IMR-90 (cell line): ENCODE measurements around the gene CD99. TPM values are rescaled to one million over a fixed set of nuclear protein-coding genes. Genes with fewer than 3 reads are reported as not detected.
A peak's percentile ranks its signal among the peaks of the same experiment; 100 is the strongest.

Experiments used
- ATAC-seq: fragments of 200-7000 bp; cut with Tn5 transposase; 2 replicates; pipeline ENCODE4 v1.9.1; 2020; ENCODE audit warnings: low read depth, mild to moderate bottlenecking, moderate library complexity
- BruUV-seq: library from RNA; stranded (reverse); fragments of 400-500 nt; replicated peaks from 2 replicates; lab custom pipeline; 2021; lab: Mats Ljungman, UMichigan
- CTCF ChIA-PET: fragments of 300-600 bp; formaldehyde crosslinking; extraction: SDS; loops from one replicate; lab custom pipeline; 2021; ENCODE audit warnings: antibody characterized with exemption; lab: Yijun Ruan, JAX
- POLR2A ChIA-PET: fragments of 300-600 bp; sonication (Branson Sonifier 250); formaldehyde crosslinking; loops from one replicate; lab custom pipeline; 2022; ENCODE audit warnings: antibody characterized with exemption; ENCODE audit not compliant: unreplicated experiment; lab: Charles Lee
- DNase-seq: peaks from one replicate; pipeline ENCODE4 v3.0.0; 2013
- H2AFZ ChIP-seq: replicated peaks from 2 replicates; pipeline ENCODE3; 2013; ENCODE audit warnings: low read length, mild to moderate bottlenecking; ENCODE audit not compliant: poor library complexity
- H2AK5ac ChIP-seq: 2 replicates; pipeline ENCODE4 v1.6.1; 2013; ENCODE audit warnings: low read depth, low read length, inconsistent platforms
- H2AK9ac ChIP-seq: replicated peaks from 2 replicates; pipeline ENCODE3; 2013; ENCODE audit warnings: mild to moderate bottlenecking, low read depth, low read length, moderate library complexity; ENCODE audit not compliant: poor library complexity
- H2BK120ac ChIP-seq: 2 replicates; pipeline ENCODE4 v1.6.1; 2013; ENCODE audit warnings: low read depth, low read length, inconsistent platforms
- H2BK15ac ChIP-seq: 3 replicates; pipeline ENCODE4 v1.6.1; 2013; ENCODE audit warnings: low read depth, low read length, inconsistent platforms
- H2BK20ac ChIP-seq: 2 replicates; pipeline ENCODE4 v1.6.1; 2013; ENCODE audit warnings: low read depth, mild to moderate bottlenecking, inconsistent platforms, low read length, moderate library complexity
- H2BK5ac ChIP-seq: 2 replicates; pipeline ENCODE4 v1.6.1; 2013; ENCODE audit warnings: mild to moderate bottlenecking, low read depth, low read length, inconsistent platforms; ENCODE audit not compliant: poor library complexity, severe bottlenecking
- H3K14ac ChIP-seq: replicated peaks from 2 replicates; pipeline ENCODE4 v1.6.1; 2013; ENCODE audit warnings: low read depth, low read length, inconsistent platforms
- H3K18ac ChIP-seq: 2 replicates; pipeline ENCODE4 v1.6.1; 2013; ENCODE audit warnings: low read depth, low read length, control low read depth
- H3K23ac ChIP-seq: 2 replicates; pipeline ENCODE4 v1.6.1; 2013; ENCODE audit warnings: low read depth, low read length, inconsistent platforms
- H3K27ac ChIP-seq: 2 replicates; pipeline ENCODE4 v1.5.1; 2013; ENCODE audit warnings: mild to moderate bottlenecking, control low read depth, low read length; ENCODE audit not compliant: insufficient read depth
- H3K27me3 ChIP-seq: 2 replicates; pipeline ENCODE4 v1.6.1; 2013; ENCODE audit warnings: low read length; ENCODE audit not compliant: control insufficient read depth, insufficient read depth
- H3K36me3 ChIP-seq: 2 replicates; pipeline ENCODE4 v1.6.1; 2013; ENCODE audit warnings: low read length, mixed read lengths; ENCODE audit not compliant: control insufficient read depth, insufficient read depth
- H3K4ac ChIP-seq: 2 replicates; pipeline ENCODE4 v1.6.1; 2013; ENCODE audit warnings: low read depth, low read length, inconsistent platforms
- H3K4me1 ChIP-seq: 2 replicates; pipeline ENCODE4 v1.6.1; 2013; ENCODE audit warnings: low read length, mixed read lengths; ENCODE audit not compliant: control insufficient read depth, insufficient read depth
- H3K4me2 ChIP-seq: 2 replicates; pipeline ENCODE4 v1.6.1; 2013; ENCODE audit warnings: low read depth, mild to moderate bottlenecking, control low read depth, low read length, moderate library complexity
- H3K4me3 ChIP-seq: 2 replicates; pipeline ENCODE4 v1.5.1; 2013; ENCODE audit warnings: low read depth, mild to moderate bottlenecking, control low read depth, low read length, moderate library complexity; ENCODE audit not compliant: insufficient read depth
- H3K56ac ChIP-seq: 2 replicates; pipeline ENCODE4 v1.6.1; 2013; ENCODE audit warnings: low read length, inconsistent platforms; ENCODE audit not compliant: insufficient read depth; ENCODE audit errors: extremely low read depth
- H3K79me1 ChIP-seq, 2 experiments: 2 replicates each; pipeline ENCODE4 v1.6.1; 2013; ENCODE audit warnings: low read length in 2 of 2, inconsistent platforms in 1 of 2, low read depth in 1 of 2
- H3K9ac ChIP-seq: 2 replicates; pipeline ENCODE4 v1.6.1; 2013; ENCODE audit warnings: low read depth, low read length, control low read depth
- H3K9me1 ChIP-seq: 2 replicates; pipeline ENCODE4 v1.6.1; 2013; ENCODE audit warnings: low read length, inconsistent platforms; ENCODE audit not compliant: insufficient read depth
- H3K9me3 ChIP-seq: 2 replicates; pipeline ENCODE4 v1.6.1; 2013; ENCODE audit warnings: low read length; ENCODE audit not compliant: control insufficient read depth, insufficient read depth
- H4K20me1 ChIP-seq: 2 replicates; pipeline ENCODE4 v1.6.1; 2013; ENCODE audit warnings: low read length, inconsistent platforms; ENCODE audit not compliant: insufficient read depth
- H4K5ac ChIP-seq: 2 replicates; pipeline ENCODE4 v1.6.1; 2013; ENCODE audit warnings: mild to moderate bottlenecking, low read depth, low read length, control low read depth
- H4K8ac ChIP-seq, 2 experiments: 2 replicates each; pipeline ENCODE4 v1.6.1; 2013; ENCODE audit warnings: low read depth in 2 of 2, low read length in 2 of 2, control low read depth in 1 of 2, inconsistent platforms in 1 of 2
- H4K91ac ChIP-seq: 2 replicates; pipeline ENCODE4 v1.6.1; 2013; ENCODE audit warnings: low read depth, low read length, inconsistent platforms; ENCODE audit not compliant: insufficient read depth
- CTCF ChIP-seq: conservative IDR thresholded peaks from 2 replicates; pipeline ENCODE4 v1.5.1; 2012; ENCODE audit warnings: mild to moderate bottlenecking, low read depth, low read length, improper control_type of control experiment
- ELK1 ChIP-seq: fragments of 150-350 bp; IDR thresholded peaks from 2 replicates; pipeline ENCODE4 v1.6.1; 2016; ENCODE audit warnings: low read depth, mild to moderate bottlenecking, low read length, moderate library complexity, borderline replicate concordance
- MAFK ChIP-seq: IDR thresholded peaks from 2 replicates; pipeline ENCODE4 v1.6.1; 2012; ENCODE audit warnings: low read depth, low read length, improper control_type of control experiment
- RAD21 ChIP-seq: IDR thresholded peaks from 2 replicates; pipeline ENCODE4 v1.6.1; 2012; ENCODE audit warnings: low read length, improper control_type of control experiment
- RCOR1 ChIP-seq: IDR thresholded peaks from 2 replicates; pipeline ENCODE4 v1.6.1; 2012; ENCODE audit warnings: mild to moderate bottlenecking, low read length, improper control_type of control experiment; ENCODE audit not compliant: insufficient replicate concordance
- USF2 ChIP-seq: fragments of 150-350 bp; IDR thresholded peaks from 2 replicates; pipeline ENCODE4 v1.6.1; 2017; ENCODE audit warnings: mild to moderate bottlenecking, antibody characterized with exemption, low read length, low read depth
- WGBS, 2 experiments: methylation state at CpG; one replicate each; pipeline versions ENCODE4 v1.1.5 to v1.1.7; 2013; ENCODE audit warnings: missing lambda C conversion rate in 2 of 2; ENCODE audit not compliant: insufficient read length in 1 of 2; ENCODE audit errors: extremely low coverage in 2 of 2; 5-methylcytosine and 5-hydroxymethylcytosine counted together
- dilution Hi-C: fragments of 300-500 bp; cut with HindIII; formaldehyde crosslinking; loops from one replicate; pipeline ENCODE4 v1.14.3; 2018; ENCODE audit warnings: low sequenced_read_pairs; ENCODE audit not compliant: unreplicated experiment
- in situ Hi-C: fragments of 300-500 bp; cut with MboI; formaldehyde crosslinking; loops from 3 replicates; pipeline ENCODE4 v1.14.3; 2019; ENCODE audit warnings: low sequenced_read_pairs, inconsistent platforms, mixed read lengths
- intact Hi-C: fragments of 100-400 bp; cut with micrococcal nuclease; formaldehyde crosslinking; loops from 2 replicates; pipeline ENCODE4 v1.10.0; 2022
- polyA plus RNA-seq, 3 experiments: library from polyadenylated mRNA; depleted of rRNA; stranded (reverse); fragments of >200 nt; gene quantifications; 2 replicates each; pipeline ENCODE4 v1.2.3, GENCODE V29; 2012; ENCODE audit warnings: low replicate concordance in 1 of 3
- total RNA-seq: library from RNA; depleted of rRNA; stranded (reverse); fragments of >200 nt; gene quantifications from 2 replicates; pipeline ENCODE4 v1.2.3, GENCODE V29; 2012

CD99 gene
- total and polyA plus RNA-seq, 2 of the 4 experiments (the other 2 are of a cell fraction): 102 to 369 TPM

DNA sequence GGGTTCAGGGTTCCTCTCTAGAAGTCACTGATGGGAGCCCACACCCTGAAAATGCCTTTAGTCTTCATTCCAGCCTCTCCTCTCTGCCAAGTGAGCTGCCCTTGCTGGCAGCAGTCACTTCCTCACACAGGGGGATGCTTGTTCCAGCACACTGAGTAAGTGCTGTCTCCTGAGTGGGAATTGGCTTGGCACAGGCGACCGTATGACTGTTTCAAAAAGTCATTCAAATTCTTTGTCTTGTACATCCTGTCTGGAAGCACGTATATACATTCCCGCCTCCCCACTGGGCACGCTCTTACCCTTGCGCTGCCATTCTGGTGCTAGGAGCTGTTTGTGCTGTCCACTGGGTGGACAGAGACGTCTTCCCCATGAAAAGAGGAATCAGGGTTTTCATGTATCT lies 40.2 kb upstream of the CD99 start:
- Histone ChIP-seq H3K56ac (no peak overlapping the region), H2BK5ac (no peak overlapping the region), H3K14ac (0 out of 2 replicates have a peak overlapping the region, but pooled peaks have one; percentile 52), H3K4me3 (no peak overlapping the region), H2AFZ (no peak overlapping the region), H3K4me1 (no peaks in the 10 kb centered on the region), H3K9me1 (no peaks in the 10 kb centered on the region), H3K23ac (no peak overlapping the region), H2AK5ac (no peak overlapping the region), H3K79me1 (no peaks in the 10 kb centered on the region), H3K27me3 (no peaks in the 10 kb centered on the region), H3K9me3 (no peaks in the 10 kb centered on the region), H3K18ac (no peak overlapping the region), H4K20me1 (no peaks in the 10 kb centered on the region), H3K36me3 (no peaks in the 10 kb centered on the region), H3K27ac (no peak overlapping the region), H2BK20ac (no peak overlapping the region), H2AK9ac (no peak overlapping the region), H3K4ac (no peak overlapping the region), H2BK15ac (no peak overlapping the region), H4K8ac (no peak overlapping the region), H2BK120ac (no peak overlapping the region), H3K4me2 (no peak overlapping the region), H3K9ac (no peak overlapping the region), H4K5ac (no peak overlapping the region), H4K91ac (no peak overlapping the region)
- TF ChIP-seq CTCF (no peak), ELK1 (no peak), USF2 (no peak), MAFK (no peak), RAD21 (no peak), RCOR1 (no peak)
- no peak for ATAC-seq
- CTCF ChIA-PET: no interaction called here
- BruUV-seq: no TSS peak
- dilution Hi-C loops (no loop called here), intact Hi-C loops (no loop called here), in situ Hi-C loops (no loop called here)
- POLR2A ChIA-PET: no interaction called here
- peak; percentile 42 for DNase-seq
- no CpG with 5 or more reads among the region's 7 CpGs for WGBS, 2 experiments
